ENCODE data around the gene SINHCAF. TPM values are rescaled to one million over a fixed set of nuclear protein-coding genes. Genes with fewer than 3 reads are reported as not detected.

SINHCAF gene
- polyA plus RNA-seq, 1 donor from 2014 or later: 80.5 TPM

- Histone ChIP-seq H3F3A (ENCODE audit: insufficient read depth, low read length, poor library complexity, severe bottlenecking) (no peaks in the 10 kb centered on the region), H3K4me3 (ENCODE audit: low read length) (no peak overlapping the region), H4K20me1 (ENCODE audit: insufficient read depth) (no peaks in the 10 kb centered on the region), H3K4me2 (ENCODE audit: low read length) (no peak overlapping the region), H3K27me3 (ENCODE audit: insufficient read depth, low read depth, low read length) (no peaks in the 10 kb centered on the region), H3K79me2 (replicated peaks; ENCODE audit: insufficient read depth, low read length) (no peaks in the 10 kb centered on the region), H3K9me2 (ENCODE audit: insufficient read depth, low read length) (no peaks in the 10 kb centered on the region), H3K9me3 (ENCODE audit: low read length) (no peaks in the 10 kb centered on the region), H2AFZ (ENCODE audit: low read depth, low read length) (no peak overlapping the region), H3K9ac (ENCODE audit: low read length) (no peak overlapping the region), H3K36me3 (ENCODE audit: insufficient read depth, low read length) (no peaks in the 10 kb centered on the region), H3K27ac (ENCODE audit: low read length) (no peak overlapping the region)
- no peak for TF ChIP-seq TAF1 (IDR thresholded peaks at IDR 0.05; ENCODE audit: low read depth)
- no peak for TF ChIP-seq EP300 (conservative IDR thresholded peaks at IDR 0.05; ENCODE audit: poor library complexity, severe bottlenecking)
- TF ChIP-seq, protein P1, sequence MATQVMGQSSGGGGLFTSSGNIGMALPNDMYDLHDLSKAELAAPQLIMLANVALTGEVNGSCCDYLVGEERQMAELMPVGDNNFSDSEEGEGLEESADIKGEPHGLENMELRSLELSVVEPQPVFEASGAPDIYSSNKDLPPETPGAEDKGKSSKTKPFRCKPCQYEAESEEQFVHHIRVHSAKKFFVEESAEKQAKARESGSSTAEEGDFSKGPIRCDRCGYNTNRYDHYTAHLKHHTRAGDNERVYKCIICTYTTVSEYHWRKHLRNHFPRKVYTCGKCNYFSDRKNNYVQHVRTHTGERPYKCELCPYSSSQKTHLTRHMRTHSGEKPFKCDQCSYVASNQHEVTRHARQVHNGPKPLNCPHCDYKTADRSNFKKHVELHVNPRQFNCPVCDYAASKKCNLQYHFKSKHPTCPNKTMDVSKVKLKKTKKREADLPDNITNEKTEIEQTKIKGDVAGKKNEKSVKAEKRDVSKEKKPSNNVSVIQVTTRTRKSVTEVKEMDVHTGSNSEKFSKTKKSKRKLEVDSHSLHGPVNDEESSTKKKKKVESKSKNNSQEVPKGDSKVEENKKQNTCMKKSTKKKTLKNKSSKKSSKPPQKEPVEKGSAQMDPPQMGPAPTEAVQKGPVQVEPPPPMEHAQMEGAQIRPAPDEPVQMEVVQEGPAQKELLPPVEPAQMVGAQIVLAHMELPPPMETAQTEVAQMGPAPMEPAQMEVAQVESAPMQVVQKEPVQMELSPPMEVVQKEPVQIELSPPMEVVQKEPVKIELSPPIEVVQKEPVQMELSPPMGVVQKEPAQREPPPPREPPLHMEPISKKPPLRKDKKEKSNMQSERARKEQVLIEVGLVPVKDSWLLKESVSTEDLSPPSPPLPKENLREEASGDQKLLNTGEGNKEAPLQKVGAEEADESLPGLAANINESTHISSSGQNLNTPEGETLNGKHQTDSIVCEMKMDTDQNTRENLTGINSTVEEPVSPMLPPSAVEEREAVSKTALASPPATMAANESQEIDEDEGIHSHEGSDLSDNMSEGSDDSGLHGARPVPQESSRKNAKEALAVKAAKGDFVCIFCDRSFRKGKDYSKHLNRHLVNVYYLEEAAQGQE (IDR thresholded peaks at IDR 0.05; ENCODE audit: borderline replicate concordance): no peak
- no peak for TF ChIP-seq EZH2 (IDR thresholded peaks at IDR 0.05; ENCODE audit: borderline replicate concordance, insufficient read depth, low read length, poor library complexity, severe bottlenecking)
- TF ChIP-seq, protein P2, sequence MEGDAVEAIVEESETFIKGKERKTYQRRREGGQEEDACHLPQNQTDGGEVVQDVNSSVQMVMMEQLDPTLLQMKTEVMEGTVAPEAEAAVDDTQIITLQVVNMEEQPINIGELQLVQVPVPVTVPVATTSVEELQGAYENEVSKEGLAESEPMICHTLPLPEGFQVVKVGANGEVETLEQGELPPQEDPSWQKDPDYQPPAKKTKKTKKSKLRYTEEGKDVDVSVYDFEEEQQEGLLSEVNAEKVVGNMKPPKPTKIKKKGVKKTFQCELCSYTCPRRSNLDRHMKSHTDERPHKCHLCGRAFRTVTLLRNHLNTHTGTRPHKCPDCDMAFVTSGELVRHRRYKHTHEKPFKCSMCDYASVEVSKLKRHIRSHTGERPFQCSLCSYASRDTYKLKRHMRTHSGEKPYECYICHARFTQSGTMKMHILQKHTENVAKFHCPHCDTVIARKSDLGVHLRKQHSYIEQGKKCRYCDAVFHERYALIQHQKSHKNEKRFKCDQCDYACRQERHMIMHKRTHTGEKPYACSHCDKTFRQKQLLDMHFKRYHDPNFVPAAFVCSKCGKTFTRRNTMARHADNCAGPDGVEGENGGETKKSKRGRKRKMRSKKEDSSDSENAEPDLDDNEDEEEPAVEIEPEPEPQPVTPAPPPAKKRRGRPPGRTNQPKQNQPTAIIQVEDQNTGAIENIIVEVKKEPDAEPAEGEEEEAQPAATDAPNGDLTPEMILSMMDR (IDR thresholded peaks at IDR 0.05; ENCODE audit: poor library complexity, severe bottlenecking): no peak
- TF ChIP-seq SMC3 (conservative IDR thresholded peaks at IDR 0.05; ENCODE audit: poor library complexity): no peak
- no peak for TF ChIP-seq MXI1 (conservative IDR thresholded peaks at IDR 0.05; ENCODE audit: poor library complexity, severe bottlenecking)
Observed at GRCh38 chr12:31363416-31363809, 37.5 kb upstream of the SINHCAF start.

- Histone ChIP-seq H3K4me2 (ENCODE audit: low read length) (no peak overlapping the region), H3K27ac (ENCODE audit: low read length) (peak overlapping the region; percentile 49)
Observed at GRCh38 chr12:31362759-31363415, 36.9 kb upstream of the SINHCAF start.

More at GRCh38 chr12:31362759-31363415, 36.9 kb upstream of the SINHCAF start:
- Histone ChIP-seq H3K9me2 (ENCODE audit: insufficient read depth, low read length) (no peaks in the 10 kb centered on the region), H3K36me3 (ENCODE audit: insufficient read depth, low read length) (no peaks in the 10 kb centered on the region), H3K9ac (ENCODE audit: low read length) (peak overlapping the region; percentile 45), H3K4me3 (ENCODE audit: low read length) (peak overlapping the region; percentile 53), H4K20me1 (ENCODE audit: insufficient read depth) (no peaks in the 10 kb centered on the region), H3F3A (ENCODE audit: insufficient read depth, low read length, poor library complexity, severe bottlenecking) (no peaks in the 10 kb centered on the region), H3K9me3 (ENCODE audit: low read length) (no peaks in the 10 kb centered on the region), H3K79me2 (replicated peaks; ENCODE audit: insufficient read depth, low read length) (no peaks in the 10 kb centered on the region), H2AFZ (ENCODE audit: low read depth, low read length) (peak overlapping the region; percentile 13), H3K27me3 (ENCODE audit: insufficient read depth, low read depth, low read length) (no peaks in the 10 kb centered on the region)
- TF ChIP-seq POLR2AphosphoS5 (IDR thresholded peaks at IDR 0.05): no peak

All from neural cell (in vitro differentiated cells).